ENCODE results near the gene ADAMTS19. TPM values are rescaled to one million over a fixed set of nuclear protein-coding genes. Genes with fewer than 3 reads are reported as not detected.
A peak's percentile ranks its signal among the peaks of the same experiment; 100 is the strongest.

The ADAMTS19 gene
- total and polyA plus RNA-seq, 2 of the 8 experiments (the other 6 are each of a cell fraction or from before 2014, with no cell fraction given): 17.3 to 28.8 TPM

- no peak for TF ChIP-seq TEAD4 (IDR thresholded peaks at IDR 0.05; ENCODE audit: low read depth, low read length)
These were observed 46.5 kb upstream of the ADAMTS19 start (continued) for GRCh38 chr5:129413570-129413969.

- FAIRE-seq: no peak
- no peak overlapping the region for H3K56ac ChIP-seq (replicated peaks; ENCODE audit: insufficient read length, low read depth, low read length)
- 96% methylated on average over 3 of the region's 3 CpGs; no CpG with 5 or more reads in 1 of the 2 experiments for WGBS, 2 experiments (ENCODE audit: extremely low coverage in 1 of 2, insufficient coverage in 1 of 2, insufficient read length in 1 of 2, insufficient replicate concordance in 2 of 2, low coverage in 1 of 2, low lambda C conversion rate in 2 of 2, missing lambda C conversion rate in 1 of 2)
- no peak for DNase-seq (ENCODE audit: low read depth in 1 of 2, low spot score in 2 of 2)
- H2BK15ac ChIP-seq (ENCODE audit: low read length): no peak overlapping the region
- H3K27me3 ChIP-seq (replicated peaks in 1 of 4; ENCODE audit: control insufficient read depth in 3 of 4, extremely low read depth in 1 of 4, insufficient read depth in 3 of 4, low read length in 3 of 4): no peaks in the 10 kb centered on the region
- no peak overlapping the region for H4K8ac ChIP-seq (ENCODE audit: extremely low read depth, insufficient read depth, low read length)
- no peak overlapping the region for H3K9ac ChIP-seq (replicated peaks in 1 of 4; ENCODE audit: extremely low read depth in 1 of 4, low read depth in 3 of 4, low read length in 3 of 4)
- H3K4me3 ChIP-seq (ENCODE audit: extremely low read depth in 1 of 4, insufficient read depth in 2 of 4, low read depth in 3 of 4, low read length in 4 of 4): no peak overlapping the region
- H3K79me2 ChIP-seq (ENCODE audit: control insufficient read depth in 1 of 2, insufficient read depth in 2 of 2, low read length in 2 of 2): no peaks in the 10 kb centered on the region
- no peak overlapping the region for H2BK20ac ChIP-seq (ENCODE audit: low read length)
- no peaks in the 10 kb centered on the region for H4K20me1 ChIP-seq (replicated peaks in 1 of 2; ENCODE audit: control insufficient read depth in 1 of 2, insufficient read depth in 2 of 2, low read length in 2 of 2)
- no peak overlapping the region for H4K5ac ChIP-seq (ENCODE audit: insufficient read length, low read depth, low read length)
- no peak overlapping the region for H2AFZ ChIP-seq (ENCODE audit: low read length)
- no peak overlapping the region for H4K91ac ChIP-seq (replicated peaks; ENCODE audit: insufficient read length, low read length)
- CTCF ChIA-PET (ENCODE audit: partially characterized antibody): no interaction called here
- no peaks in the 10 kb centered on the region; a peak in 2 of 8 replicates for H3K36me3 ChIP-seq (ENCODE audit: control insufficient read depth in 2 of 4, insufficient read depth in 4 of 4, low read length in 3 of 4)
- POLR2A ChIA-PET (ENCODE audit: partially characterized antibody): no interaction called here
- H2BK120ac ChIP-seq (replicated peaks; ENCODE audit: low read depth, low read length): no peak overlapping the region
- H3K4me1 ChIP-seq (replicated peaks in 1 of 4; ENCODE audit: control insufficient read depth in 3 of 4, insufficient read depth in 4 of 4, low read length in 3 of 4): no peaks in the 10 kb centered on the region
- no peak overlapping the region for H3K23ac ChIP-seq (ENCODE audit: insufficient read length)
- TF ChIP-seq CEBPB (IDR thresholded peaks at IDR 0.05; ENCODE audit: low read depth, low read length) (peak; percentile 90; the same call in 1 of the 2 replicates), ASH2L (IDR thresholded peaks at IDR 0.05; ENCODE audit: low read length) (no peak), POLR2AphosphoS5 (IDR thresholded peaks at IDR 0.05; ENCODE audit: low read depth, low read length) (no peak)
- H3K18ac ChIP-seq (ENCODE audit: extremely low read depth, low read length): no peak overlapping the region
- H3K14ac ChIP-seq (ENCODE audit: insufficient read length): no peak overlapping the region
- H2BK5ac ChIP-seq (ENCODE audit: low read depth, low read length): no peak overlapping the region
- H2AK5ac ChIP-seq (ENCODE audit: low read depth, low read length): no peak overlapping the region
- H3K9me3 ChIP-seq (ENCODE audit: insufficient read depth in 2 of 2, low read depth in 1 of 2, low read length in 1 of 2): no peaks in the 10 kb centered on the region
- H3K79me1 ChIP-seq (ENCODE audit: low read depth, low read length): no peaks in the 10 kb centered on the region
- H3K4ac ChIP-seq (replicated peaks; ENCODE audit: insufficient read length, low read depth, low read length): no peak overlapping the region
- H3K4me2 ChIP-seq (ENCODE audit: insufficient read depth in 1 of 2, low read depth in 2 of 2, low read length in 2 of 2): no peak overlapping the region
- H3K27ac ChIP-seq (ENCODE audit: low read depth, low read length): no peak overlapping the region
- no peaks in the 10 kb centered on the region for H3K23me2 ChIP-seq (ENCODE audit: low read depth, low read length)
- no peak overlapping the region for H2BK12ac ChIP-seq (ENCODE audit: low read depth, low read length)
These were observed 40.8 kb upstream of the ADAMTS19 start for GRCh38 chr5:129419292-129419691.
